Activated naive CD8-positive, alpha-beta T cell treated with anti-CD3 and anti-CD28 coated beads, Interleukin-2, amount 50 U/mL, for 16 hours (primary cell): Measurements from ENCODE around the gene ANAPC2.

Experiments
- DNase-seq: peaks from one replicate; pipeline ENCODE4 v3.0.0-alpha.2; 2020; ENCODE audit warnings: low read depth, low spot score

The ANAPC2 gene

GRCh38 chr9:137188490-137189296 lies at the start of gene ANAPC2, which contains the start of gene SSNA1:
Gene ANAPC2 (minus strand): TSS chr9:137188560. CDS start chr9:137188532, 28 bp downstream.
Gene SSNA1 (plus strand): TSS chr9:137188676. CDS start chr9:137188727, 51 bp downstream.
- DNase-seq, result peak; percentile 82

- DNase-seq, result no peak
These were observed 48.6 kb upstream of the ANAPC2 start for GRCh38 chr9:137236936-137237421.

DNA sequence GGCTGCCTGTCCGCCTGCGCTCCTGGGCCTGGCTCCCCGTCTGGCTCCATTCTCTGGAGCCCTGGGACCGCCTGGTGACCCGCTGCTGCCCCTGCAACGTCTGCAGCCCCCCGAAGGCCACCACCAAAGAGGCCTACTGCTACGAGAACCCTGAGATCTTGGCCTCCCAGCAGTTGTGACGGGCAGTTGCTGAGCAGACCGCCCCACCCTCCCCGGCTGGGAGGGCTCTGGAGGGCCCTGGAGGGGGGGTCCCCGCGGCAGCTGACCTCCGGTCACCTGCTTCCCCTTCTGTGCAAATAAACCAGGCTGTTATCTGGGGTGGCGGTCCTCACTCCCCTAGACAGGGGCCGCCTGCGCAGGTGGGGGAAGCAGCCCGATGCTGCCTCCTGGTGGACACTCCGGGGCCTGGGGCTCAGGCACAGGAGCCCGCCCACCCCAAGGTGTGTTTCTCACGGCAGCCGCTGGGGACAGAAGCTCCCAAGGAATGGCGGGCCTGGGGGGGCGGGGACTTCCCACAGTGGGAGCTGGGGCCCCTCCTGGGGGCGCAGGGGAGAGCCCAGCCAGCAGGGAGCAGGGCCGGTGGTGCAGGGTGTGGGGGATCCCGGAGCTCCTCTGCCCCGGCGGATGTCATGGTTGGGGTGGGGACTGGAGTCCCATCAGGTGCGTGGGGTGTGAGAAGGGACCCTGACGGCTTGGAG lies 48.0 kb upstream of the ANAPC2 start:
- peak; percentile 91 for DNase-seq

- DNase-seq, result no peak
These were observed 47.3 kb upstream of the ANAPC2 start for GRCh38 chr9:137235424-137236237.

GRCh38 chr9:137234758-137235423 lies 46.5 kb upstream of the ANAPC2 start:
- DNase-seq, result no peak

- no peak for DNase-seq
These were observed 45.8 kb upstream of the ANAPC2 start for GRCh38 chr9:137234055-137234697.

GRCh38 chr9:137233143-137233980 lies 45.0 kb upstream of the ANAPC2 start:
- no peak for DNase-seq

GRCh38 chr9:137232510-137232909 lies 44.1 kb upstream of the ANAPC2 start:
- DNase-seq, result no peak

DNA sequence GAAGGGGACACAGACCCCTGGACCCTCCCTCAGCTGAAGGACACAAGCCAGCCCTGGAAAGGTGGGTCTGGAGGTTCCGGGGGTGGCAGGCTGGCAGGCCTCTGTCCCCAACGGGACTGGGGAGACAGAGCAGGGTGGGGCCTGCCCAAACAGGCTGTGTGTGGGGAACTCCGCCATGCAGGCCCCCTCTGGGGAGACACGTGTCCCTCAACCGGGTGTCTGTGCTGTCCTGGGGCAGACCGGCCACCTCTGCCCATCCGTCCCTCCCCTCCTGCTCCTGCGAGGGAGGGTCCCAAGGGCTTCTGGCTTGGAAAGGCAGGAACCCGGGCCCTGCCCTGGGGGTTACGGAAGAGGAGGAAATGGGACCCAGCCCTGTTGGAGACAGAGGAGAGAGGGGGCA lies 43.7 kb upstream of the ANAPC2 start:
- DNase-seq, result no peak

DNA sequence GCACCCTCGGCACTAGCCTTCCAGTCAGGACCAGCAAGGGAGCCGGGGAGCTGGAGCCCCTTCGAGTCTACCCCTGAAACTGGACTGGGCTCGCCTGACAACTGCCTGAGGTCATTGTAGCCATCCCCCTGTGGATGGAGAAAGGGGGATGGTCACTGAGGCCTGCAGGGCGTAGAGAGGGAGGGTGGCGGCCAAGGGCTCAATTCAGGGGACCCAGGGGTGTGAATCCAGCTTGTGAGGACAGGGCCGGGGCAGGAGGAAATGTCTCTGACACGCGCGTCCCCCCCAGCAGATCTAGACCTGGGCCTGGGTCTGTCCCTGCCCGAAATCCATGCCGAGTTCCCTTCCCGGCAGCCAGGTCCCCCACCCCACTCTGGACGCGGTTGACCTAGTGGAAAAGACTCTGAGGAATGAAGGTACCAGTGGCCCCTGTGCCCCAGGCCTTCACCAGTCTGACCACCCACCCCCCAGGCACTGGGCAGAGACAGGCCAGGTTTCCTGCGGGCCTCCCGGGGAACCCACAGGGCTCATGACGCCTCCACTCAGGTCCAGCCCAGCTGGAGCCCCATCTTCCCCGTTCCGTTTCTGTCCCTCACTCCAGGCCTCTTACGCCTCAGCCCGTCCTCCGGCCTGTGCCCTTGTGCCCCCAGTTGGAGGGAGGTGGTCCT lies 43.1 kb upstream of the ANAPC2 start:
- no peak for DNase-seq

DNA sequence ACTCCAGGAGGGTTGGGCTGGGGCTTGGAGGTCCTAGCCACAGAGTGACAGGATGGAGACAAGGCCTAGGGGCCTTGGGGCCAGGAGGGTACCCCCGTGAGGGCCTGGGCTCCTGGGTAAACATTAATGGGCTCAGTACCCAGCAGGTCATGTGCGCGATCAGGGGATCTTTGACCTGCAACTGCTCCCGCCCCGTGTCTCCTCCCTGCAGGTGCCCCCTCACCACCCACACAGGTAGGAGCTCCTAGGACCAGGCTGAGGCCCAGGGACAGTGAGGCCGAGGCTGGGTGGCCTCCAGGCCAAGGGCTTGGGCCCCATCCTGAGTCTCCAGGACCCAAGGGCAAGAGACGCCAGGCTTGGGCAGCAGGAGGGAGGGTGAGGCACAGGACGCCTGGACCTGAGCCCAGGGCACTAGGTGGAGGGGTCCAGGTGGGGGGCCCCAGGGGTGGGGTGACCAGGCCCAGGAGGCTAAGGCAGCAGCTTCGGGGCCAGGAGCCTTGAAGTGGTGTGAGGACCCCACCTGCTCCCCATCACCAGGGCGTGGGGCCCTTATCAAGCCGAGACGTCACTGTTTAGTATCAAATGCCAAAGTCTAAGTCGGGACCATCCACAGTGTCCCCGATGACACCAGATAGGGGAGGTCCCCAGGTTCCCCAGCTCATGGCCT lies 42.5 kb upstream of the ANAPC2 start, which contains the start of gene SLC34A3:
Gene SLC34A3, plus strand, starts transcription at position 197 of the 667 bp plus-strand sequence. CDS start 802 bp downstream, outside the sequence.
- no peak for DNase-seq

GRCh38 chr9:137229903-137230704 lies 41.7 kb upstream of the ANAPC2 start:
- no peak for DNase-seq

DNA sequence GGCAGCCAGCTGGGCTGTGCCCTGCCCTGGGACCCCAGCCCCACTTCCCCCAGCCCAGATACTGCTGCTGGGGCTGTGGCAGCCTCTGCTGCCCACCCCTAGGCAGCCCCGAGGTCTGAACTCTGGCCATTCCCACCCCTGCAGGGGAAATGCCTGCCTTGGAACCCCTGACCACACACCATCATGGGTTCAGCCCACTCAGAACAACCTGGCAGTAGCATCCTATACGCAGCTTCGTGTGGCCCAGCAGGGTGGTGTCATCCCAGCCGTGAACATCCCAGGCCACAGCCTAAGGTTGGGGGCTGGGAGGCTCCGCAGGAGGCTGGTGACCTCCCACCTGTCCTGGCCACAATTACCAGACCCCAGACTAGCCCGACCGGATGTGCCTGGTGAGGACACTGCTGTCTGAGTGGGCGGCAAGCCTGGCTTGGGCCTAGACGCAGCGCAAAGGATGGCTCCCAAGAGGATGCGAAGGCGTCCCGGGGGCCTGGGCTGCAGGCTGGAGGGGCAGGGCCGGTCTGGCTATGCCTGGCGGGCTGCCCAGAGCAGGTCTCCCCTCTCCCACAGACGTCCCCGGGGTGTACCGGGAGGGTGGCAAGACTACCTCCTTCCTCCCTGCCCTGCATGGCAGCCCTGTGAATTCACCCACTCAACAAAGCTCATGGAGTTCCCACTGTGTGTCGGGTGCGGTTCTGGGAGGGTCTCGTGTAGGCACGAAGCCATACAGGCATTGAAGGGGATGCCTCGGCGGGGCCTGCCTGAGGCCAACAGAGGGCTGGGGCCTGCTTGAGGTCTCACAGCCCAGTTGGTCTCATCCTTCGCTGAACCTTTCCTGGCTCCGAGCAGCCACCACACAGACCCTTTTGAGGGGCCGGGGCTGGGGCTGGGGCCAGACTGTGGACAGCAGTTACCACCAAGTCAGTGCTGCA lies 40.9 kb upstream of the ANAPC2 start:
- DNase-seq, result no peak

DNA sequence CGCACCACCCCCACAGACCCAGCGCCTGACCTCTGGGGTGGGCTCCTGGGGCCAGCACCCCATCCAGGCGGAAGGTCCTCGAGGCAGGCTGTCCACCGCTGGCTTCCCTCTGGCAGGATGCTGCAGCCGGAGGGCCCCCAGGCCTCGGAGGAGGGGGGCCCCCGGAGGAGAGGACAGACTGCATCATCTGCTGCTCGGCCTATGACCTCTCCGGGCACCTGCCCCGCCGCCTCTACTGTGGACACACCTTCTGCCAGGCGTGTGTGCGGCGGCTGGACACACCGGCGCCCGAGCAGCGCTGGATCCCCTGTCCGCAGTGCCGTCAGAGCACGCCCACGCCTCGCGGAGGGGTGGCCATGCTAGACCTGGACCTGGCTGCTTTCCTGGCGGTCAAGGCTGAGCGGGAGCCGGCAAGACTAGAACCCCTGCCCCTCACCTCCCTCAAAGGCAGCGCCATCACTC lies 40.2 kb upstream of the ANAPC2 start:
- DNase-seq, result no peak

DNA sequence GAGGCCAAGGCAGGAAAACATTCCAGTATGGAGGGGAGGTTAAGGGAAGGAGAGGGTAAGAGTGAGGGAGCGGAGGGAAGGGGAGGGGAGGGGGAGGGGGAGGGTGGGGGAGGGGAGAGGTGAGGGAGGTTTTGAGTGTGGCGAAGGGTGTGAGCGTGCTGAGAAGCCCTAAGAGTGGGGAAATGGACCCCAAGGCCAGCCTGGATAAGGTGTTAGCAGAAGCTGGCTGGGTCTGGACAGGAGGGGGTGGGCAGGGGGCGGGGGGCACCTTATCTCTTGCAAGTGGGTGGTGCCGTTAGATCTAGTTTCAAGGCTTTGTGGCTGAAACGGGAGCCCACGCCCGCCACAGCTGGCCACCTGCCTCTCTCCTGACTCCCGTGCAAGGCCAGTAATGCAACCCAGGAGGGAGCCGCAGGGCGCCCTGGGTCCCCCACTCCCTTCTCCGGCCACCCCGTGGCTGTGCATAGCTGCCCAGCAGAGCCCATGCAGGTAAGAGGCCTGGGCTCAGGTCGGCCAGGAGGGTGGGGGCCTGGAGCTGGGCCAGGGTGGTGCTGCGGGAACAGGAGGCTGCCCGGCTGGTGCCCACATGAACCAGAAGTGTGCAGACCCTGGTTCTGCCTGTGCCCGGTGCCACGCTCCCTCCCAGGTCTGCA lies 39.6 kb upstream of the ANAPC2 start:
- DNase-seq, result no peak
